GM21447 (cell line): ENCODE measurements around the gene GPX8.

ENCODE experiments used
- ATAC-seq: cut with Tn5 transposase; IDR thresholded peaks from one replicate; pipeline ENCODE4 v1.9.1; 2021; ENCODE audit not compliant: unreplicated experiment

The GPX8 gene

GRCh38 chr5:55172051-55172899 is 12.3 kb downstream of the GPX8 start:
- peak; percentile 64 for ATAC-seq

GRCh38 chr5:55172937-55173686 is 13.1 kb downstream of the GPX8 start, which contains the start of gene CDC20B:
Gene CDC20B, minus strand, starts transcription at chr5:55173177. Its CDS starts 177 bp downstream, at chr5:55173000.
- peak; percentile 85 for ATAC-seq

GRCh38 chr5:55173687-55174230 is 13.8 kb downstream of the GPX8 start:
- peak; percentile 7 for ATAC-seq

- no peak for ATAC-seq
These were observed 15.8 kb downstream of the GPX8 start for GRCh38 chr5:55175781-55176175.

GRCh38 chr5:55176176-55176818 is 16.3 kb downstream of the GPX8 start:
- ATAC-seq = no peak

GRCh38 chr5:55177078-55177477 is 17.1 kb downstream of the GPX8 start:
- no peak for ATAC-seq

GRCh38 chr5:55180016-55180415 is 20.0 kb downstream of the GPX8 start:
- ATAC-seq = no peak

- no peak for ATAC-seq
These were observed 27.4 kb downstream of the GPX8 start for GRCh38 chr5:55187370-55187769.

GRCh38 chr5:55188656-55189540 is 28.9 kb downstream of the GPX8 start:
- no peak for ATAC-seq

- no peak for ATAC-seq
These were observed 31.2 kb downstream of the GPX8 start for GRCh38 chr5:55191165-55191564.

- no peak for ATAC-seq
These were observed 45.0 kb downstream of the GPX8 start for GRCh38 chr5:55205001-55205400.

GRCh38 chr5:55211184-55211874 is 51.4 kb downstream of the GPX8 start:
- ATAC-seq = no peak
